ENCODE measurements around the gene CELF1.
"Not testable (repeated sequence)": the region's sequence is repeated elsewhere in the genome, so short reads cannot be mapped to it uniquely, and the experiment has no call there.

The CELF1 gene

GRCh38 chr11:47573321-47573720 lies 20.4 kb upstream of the CELF1 start:
- DNase-seq: no peak

DNA sequence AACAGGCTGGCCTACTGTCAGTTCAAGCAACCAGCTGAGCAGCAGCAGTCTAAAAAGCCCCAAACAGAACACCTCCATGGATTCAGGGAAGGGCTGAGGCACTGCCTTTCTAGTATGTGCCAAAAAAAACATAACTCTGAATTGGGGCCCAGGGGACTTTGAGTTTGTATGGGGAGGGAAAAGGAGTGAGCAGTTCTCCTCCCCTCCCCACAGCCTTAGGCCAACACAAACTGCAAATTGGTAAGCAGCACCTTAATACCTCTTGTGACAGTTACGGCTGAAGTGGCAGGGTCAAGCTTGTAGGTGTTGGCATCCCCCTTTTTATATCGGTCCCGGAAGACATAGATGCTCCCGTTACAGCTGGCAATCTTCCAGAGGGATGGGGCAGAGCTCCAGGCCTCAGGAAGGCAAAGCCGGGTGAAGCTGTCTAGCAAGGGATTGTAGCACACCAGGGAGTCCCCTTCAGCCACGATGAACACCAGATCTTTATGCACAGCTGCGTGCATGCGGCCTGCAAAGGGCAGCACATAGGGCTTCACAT lies 19.9 kb upstream of the CELF1 start:
- no peak for DNase-seq

DNA sequence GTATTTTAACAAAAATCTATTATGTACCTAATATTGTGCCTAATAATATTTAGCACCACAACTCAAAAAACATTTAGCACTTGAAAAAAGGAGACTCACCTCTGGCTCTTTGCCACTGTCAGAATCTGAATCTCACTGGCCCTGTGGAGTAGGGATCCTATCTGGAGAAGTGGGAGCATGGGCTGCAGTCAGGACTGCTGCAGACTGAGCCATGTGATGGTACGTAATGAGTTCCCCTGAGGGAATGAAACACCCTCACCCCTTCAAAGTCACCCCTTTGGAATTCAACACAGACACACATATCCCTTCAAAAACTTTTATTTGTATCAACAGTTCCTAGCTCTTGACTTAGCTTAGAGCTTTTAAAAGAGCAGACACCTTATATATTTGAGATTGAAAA lies 19.0 kb upstream of the CELF1 start:
- peak; percentile 63 for DNase-seq

DNA sequence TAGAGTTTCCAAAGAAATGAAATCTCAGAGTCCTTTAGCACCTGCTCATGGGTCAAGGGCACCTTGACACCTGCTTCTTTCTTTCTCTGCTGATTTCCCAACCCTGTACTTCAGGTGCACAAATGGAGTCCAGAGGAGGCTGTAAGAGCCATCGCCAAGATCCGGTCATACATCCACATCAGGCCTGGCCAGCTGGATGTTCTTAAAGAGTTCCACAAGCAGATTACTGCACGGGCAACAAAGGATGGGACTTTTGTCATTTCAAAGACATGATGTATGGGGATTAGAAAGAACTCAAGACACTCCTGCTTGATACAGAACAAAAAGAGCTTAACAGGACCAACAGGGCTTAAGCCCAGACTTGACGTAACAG lies 18.4 kb upstream of the CELF1 start:
- no peak for DNase-seq

DNA sequence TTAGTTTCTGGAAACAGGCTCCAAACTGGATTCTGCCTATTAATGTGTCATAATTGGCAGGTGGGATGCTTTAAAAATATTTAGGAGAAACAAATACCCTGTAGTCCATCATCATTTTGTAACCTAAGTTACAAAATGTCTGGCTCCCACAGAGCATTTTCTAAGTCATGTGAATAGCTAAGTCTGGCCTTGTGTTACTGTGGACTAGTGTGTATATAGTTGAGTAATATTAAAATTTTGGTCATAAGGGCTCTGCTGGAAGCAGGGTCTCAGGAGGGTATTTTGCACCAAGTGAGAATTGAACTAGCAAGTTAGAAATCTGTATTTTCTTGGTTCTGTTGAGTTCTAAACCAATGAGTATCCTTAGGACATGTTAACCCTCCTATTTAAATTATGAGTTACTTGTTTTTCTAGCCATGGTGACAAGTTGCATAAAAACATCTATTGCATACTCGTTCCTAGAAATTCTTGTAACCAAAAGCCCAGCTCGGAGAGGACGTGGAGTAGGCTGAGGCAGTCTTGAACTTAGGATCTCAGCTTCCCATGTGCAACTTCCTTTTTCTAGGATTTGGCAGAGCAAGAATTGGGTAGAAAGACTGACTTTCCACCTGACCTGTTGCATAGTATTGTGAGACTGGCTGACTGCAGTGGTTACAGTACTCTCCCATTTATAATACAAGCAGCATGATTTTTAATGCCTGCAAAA lies 17.9 kb upstream of the CELF1 start:
- no peak for DNase-seq

DNA sequence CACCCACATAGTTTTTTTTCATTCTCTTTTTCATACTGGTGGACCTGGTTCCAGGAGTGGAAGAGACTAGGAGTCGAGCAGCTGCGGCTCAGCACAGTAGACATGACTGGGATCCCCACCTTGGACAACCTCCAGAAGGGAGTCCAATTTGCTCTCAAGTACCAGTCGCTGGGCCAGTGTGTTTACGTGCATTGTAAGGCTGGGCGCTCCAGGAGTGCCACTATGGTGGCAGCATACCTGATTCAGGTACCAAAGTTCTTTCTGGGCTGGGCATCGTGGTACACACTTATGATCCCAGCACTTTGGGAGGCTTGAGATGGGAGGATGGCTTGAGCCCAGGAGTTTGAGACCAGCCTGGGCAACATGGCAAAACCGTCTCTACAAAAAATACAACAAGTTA lies 16.7 kb upstream of the CELF1 start:
- no peak for DNase-seq

GRCh38 chr11:47566149-47566698 lies 13.3 kb upstream of the CELF1 start:
- no peak for DNase-seq

GRCh38 chr11:47565340-47566148 lies 12.6 kb upstream of the CELF1 start, which contains the start of gene PTPMT1:
TSS of gene PTPMT1 (plus strand) at chr11:47565599. CDS start at chr11:47565623, 24 bp downstream.
- DNase-seq: peak; percentile 84

- no peak for DNase-seq
Measured at GRCh38 chr11:47564933-47565339, 12.0 kb upstream of the CELF1 start.

DNA sequence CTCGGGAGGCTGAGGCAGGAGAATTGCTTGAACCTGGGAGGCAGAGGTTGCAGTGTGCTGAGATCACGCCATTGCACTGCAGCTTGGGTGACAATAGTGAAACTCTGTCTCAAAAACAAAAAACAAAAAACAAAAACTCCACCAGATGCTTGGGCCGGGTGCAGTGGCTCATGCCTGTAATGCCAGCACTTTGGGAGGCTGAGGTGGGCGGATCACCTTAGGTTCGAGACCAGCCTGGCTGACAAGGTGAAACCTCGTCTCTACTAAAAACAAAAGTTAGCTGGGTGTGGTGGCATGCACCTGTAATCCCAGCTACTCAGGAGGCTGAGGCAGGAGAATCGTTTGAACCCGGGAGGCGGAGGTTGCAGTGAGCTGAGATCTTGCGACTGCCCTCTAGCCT lies 11.4 kb upstream of the CELF1 start:
- not testable (repeated sequence) for DNase-seq

DNA sequence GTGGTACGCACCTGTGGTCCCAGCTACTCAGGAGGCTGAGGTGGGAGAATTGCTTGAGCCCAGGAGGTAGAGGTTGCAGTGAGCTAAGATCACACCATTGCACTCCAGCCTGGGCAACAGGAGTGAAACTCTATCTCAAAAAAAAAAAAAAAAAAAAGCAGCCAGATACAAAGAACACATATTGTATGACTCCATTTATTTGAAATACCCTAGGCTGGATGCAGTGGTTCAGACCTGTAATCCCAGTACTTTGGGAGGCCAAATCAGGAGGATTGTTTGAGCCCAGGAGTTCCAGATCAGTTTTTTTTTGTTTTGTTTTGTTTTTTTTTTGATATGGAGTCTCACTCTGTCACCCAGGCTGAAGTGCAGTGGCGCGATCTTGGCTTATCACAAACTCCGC lies 9.5 kb upstream of the CELF1 start:
- DNase-seq: not testable (repeated sequence)

DNA sequence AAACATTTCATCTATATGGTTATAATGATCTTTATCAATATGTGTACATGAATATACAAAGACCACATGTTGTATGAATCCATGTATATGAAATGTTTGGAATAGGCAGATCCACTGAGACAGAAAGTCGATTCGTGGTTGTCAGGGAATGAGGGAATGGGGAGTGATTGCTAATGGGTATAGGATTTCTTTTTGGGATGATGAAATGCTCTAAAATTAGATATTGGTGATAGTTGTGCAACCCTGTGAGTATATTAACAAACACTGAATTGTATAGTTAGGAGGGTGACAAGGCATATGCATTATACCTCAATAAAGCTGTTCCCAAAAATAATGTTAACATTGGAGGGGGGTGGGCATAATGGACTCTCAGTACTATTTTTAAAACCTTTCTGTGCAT lies 7.5 kb upstream of the CELF1 start:
- DNase-seq: no peak

DNA sequence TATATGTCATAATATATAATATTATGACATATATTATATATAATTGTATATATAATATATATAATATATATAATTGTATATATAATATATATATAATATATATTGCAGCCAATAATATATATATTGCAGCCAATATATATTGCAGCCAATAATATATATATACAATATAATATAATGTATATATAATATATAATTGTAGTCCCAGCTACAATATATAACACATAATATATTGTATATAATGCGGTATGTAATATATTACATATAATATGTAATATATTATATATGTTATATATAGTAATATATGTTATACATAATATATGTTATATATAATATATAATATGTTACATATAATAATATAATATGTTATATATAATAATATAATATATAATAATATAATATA lies 5.8 kb upstream of the CELF1 start:
- no peak for DNase-seq

- DNase-seq: not testable (repeated sequence)
Measured at GRCh38 chr11:47557004-47557403, 4.1 kb upstream of the CELF1 start.

- no peak for DNase-seq
Measured at GRCh38 chr11:47553406-47553743, 443 bp upstream of the CELF1 start.

DNA sequence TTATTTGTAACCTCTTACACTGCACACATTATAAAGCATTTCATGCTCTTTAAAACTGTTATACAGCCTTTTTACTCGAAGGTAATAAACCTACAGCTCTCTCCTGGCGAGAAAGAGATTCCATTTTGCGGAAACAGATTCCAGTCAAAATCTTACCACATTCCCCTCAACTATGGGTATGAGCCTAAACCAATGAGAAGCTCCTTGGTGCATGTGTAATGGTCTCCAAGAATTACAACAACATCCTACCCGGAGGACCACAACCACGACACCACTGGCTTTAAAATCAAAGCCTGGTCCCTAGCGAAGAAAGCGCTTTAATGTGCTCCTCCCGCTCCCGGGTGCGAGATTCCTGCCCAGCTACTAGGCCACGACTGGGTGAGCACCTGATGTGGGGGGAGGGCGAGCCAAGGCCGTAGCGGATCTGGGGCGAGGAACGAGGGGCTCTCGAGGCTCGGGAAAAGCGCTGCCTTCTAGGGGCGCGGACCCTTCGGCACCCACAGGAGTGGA lies 821 bp downstream of the CELF1 start:
- DNase-seq: peak; percentile 62

GRCh38 chr11:47551086-47551485 lies 1.8 kb downstream of the CELF1 start:
- DNase-seq: no peak

GRCh38 chr11:47550288-47551047 lies 2.5 kb downstream of the CELF1 start:
- no peak for DNase-seq

GRCh38 chr11:47546274-47546673 lies 6.7 kb downstream of the CELF1 start:
- DNase-seq: not testable (repeated sequence)

DNA sequence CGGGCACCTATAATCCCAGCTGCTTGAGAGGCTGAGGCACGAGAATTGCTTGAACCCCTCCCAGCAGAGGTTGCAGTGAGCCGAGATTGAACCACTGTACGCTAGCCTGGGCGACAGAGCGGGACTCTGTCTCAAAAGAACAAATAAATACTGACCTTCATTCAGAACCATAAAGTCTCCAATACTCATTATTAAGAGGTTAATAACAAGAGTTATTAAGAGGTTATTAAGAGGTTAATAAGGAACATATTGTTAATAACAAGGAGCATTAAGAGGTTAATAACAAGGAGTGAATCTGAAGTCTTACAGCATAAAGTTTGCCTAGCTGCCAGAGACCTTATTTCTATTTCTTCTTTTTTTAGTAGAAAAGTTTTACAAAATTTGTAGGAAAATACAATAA lies 7.6 kb downstream of the CELF1 start:
- DNase-seq: no peak

GRCh38 chr11:47541070-47541469 lies 11.9 kb downstream of the CELF1 start:
- DNase-seq: no peak

GRCh38 chr11:47539681-47540039 lies 13.3 kb downstream of the CELF1 start:
- DNase-seq: no peak

Data from fibroblast of skin of back (primary cell).